BLaER1 treated with 17β-estradiol and CSF1 and Interleukin-3, amounts not matched to agents 10 nM and 100 nM (cell line): ENCODE results near the gene CIAO1.
A peak's percentile ranks its signal among the peaks of the same experiment; 100 is the strongest.

Experiments used
- H3K27ac ChIP-seq, 11 experiments: shearing (Covaris generic); formaldehyde crosslinking; 2 replicates each; pipeline ENCODE4 v1.8.1; 2022
- H3K27me3 ChIP-seq, 11 experiments: shearing (Covaris generic); formaldehyde crosslinking; 2 replicates each; pipeline ENCODE4 v1.8.1; 2022
- H3K36me3 ChIP-seq, 11 experiments: shearing (Covaris generic); formaldehyde crosslinking; 2 replicates each; pipeline ENCODE4 v1.8.1; 2022
- H3K4me1 ChIP-seq, 10 experiments: shearing (Covaris generic); formaldehyde crosslinking; 2 replicates each; pipeline ENCODE4 v1.8.1; 2022
- H3K4me2 ChIP-seq, 11 experiments: shearing (Covaris generic); formaldehyde crosslinking; 2 replicates each; pipeline ENCODE4 v1.8.1; 2022
- H3K4me3 ChIP-seq, 10 experiments: shearing (Covaris generic); formaldehyde crosslinking; 2 replicates each; pipeline ENCODE4 v1.8.1; 2022
- H3K9ac ChIP-seq, 11 experiments: shearing (Covaris generic); formaldehyde crosslinking; 2 replicates each; pipeline ENCODE4 v1.8.1; 2022
- H3K9me3 ChIP-seq, 11 experiments: shearing (Covaris generic); formaldehyde crosslinking; replicated peaks in 1 of 11; 2 replicates each; pipeline ENCODE4 v1.8.1; 2022
- H4K20me1 ChIP-seq, 11 experiments: shearing (Covaris generic); formaldehyde crosslinking; 2 replicates each; pipeline ENCODE4 v1.8.1; 2022
- Cebpa-rat ChIP-seq, 11 experiments: shearing (Covaris generic); IDR thresholded peaks; 2 replicates each; pipeline ENCODE4 v1.8.1; 2022

CIAO1 gene

GRCh38 chr2:96320326-96320725 is 54.3 kb downstream of the CIAO1 start:
- H3K27ac ChIP-seq: peak overlapping the region in 9 of 11 experiments; percentile 80 to 97 (median 88); a peak in 18 of 22 replicates
- H3K27me3 ChIP-seq: no peaks in the 10 kb centered on the region
- H3K4me3 ChIP-seq: peak overlapping the region; percentile 69 to 85 (median 72)
- H3K4me1 ChIP-seq: peaks cover 65 to 87% (median 77%) of the 10 kb centered on the region in 10 experiments
- H3K36me3 ChIP-seq: peaks cover 0 to 14% (median 0%) of the 10 kb centered on the region in 11 experiments; a peak in 7 of 22 replicates
- H3K9me3 ChIP-seq: peaks cover 0 to 7% (median 0%) of the 10 kb centered on the region in 11 experiments; a peak in 6 of 22 replicates
- peak overlapping the region; percentile 74 to 92 (median 85); a peak in 20 of 22 replicates for H3K9ac ChIP-seq
- no peak for TF ChIP-seq Cebpa-rat (IDR thresholded peaks at IDR 0.05)
- H3K4me2 ChIP-seq: peak overlapping the region; percentile 84 to 98 (median 94)
- H4K20me1 ChIP-seq: no peaks in the 10 kb centered on the region

- Histone ChIP-seq H3K27ac (peak overlapping the region; percentile 37 to 97 (median 87); a peak in 21 of 22 replicates), H3K9me3 (peaks cover 0 to 7% (median 0%) of the 10 kb centered on the region in 11 experiments; a peak in 6 of 22 replicates), H4K20me1 (no peaks in the 10 kb centered on the region; a peak in 1 of 22 replicates), H3K27me3 (no peaks in the 10 kb centered on the region), H3K9ac (peak overlapping the region; percentile 74 to 92 (median 85)), H3K4me2 (peak overlapping the region; percentile 84 to 98 (median 94)), H3K4me3 (peak overlapping the region; percentile 69 to 85 (median 72)), H3K36me3 (peaks cover 0 to 14% (median 0%) of the 10 kb centered on the region in 11 experiments; a peak in 7 of 22 replicates), H3K4me1 (peaks cover 61 to 86% (median 74%) of the 10 kb centered on the region in 10 experiments)
- TF ChIP-seq Cebpa-rat (IDR thresholded peaks at IDR 0.05): no peak
These were observed 55.0 kb downstream of the CIAO1 start for GRCh38 chr2:96320728-96321622.
